ENCODE results near the gene CDC27. TPM values are rescaled to one million over a fixed set of nuclear protein-coding genes. Genes with fewer than 3 reads are reported as not detected.
"Not testable (repeated sequence)": the region's sequence is repeated elsewhere in the genome, so short reads cannot be mapped to it uniquely, and the experiment has no call there.

Gene CDC27, protein sequence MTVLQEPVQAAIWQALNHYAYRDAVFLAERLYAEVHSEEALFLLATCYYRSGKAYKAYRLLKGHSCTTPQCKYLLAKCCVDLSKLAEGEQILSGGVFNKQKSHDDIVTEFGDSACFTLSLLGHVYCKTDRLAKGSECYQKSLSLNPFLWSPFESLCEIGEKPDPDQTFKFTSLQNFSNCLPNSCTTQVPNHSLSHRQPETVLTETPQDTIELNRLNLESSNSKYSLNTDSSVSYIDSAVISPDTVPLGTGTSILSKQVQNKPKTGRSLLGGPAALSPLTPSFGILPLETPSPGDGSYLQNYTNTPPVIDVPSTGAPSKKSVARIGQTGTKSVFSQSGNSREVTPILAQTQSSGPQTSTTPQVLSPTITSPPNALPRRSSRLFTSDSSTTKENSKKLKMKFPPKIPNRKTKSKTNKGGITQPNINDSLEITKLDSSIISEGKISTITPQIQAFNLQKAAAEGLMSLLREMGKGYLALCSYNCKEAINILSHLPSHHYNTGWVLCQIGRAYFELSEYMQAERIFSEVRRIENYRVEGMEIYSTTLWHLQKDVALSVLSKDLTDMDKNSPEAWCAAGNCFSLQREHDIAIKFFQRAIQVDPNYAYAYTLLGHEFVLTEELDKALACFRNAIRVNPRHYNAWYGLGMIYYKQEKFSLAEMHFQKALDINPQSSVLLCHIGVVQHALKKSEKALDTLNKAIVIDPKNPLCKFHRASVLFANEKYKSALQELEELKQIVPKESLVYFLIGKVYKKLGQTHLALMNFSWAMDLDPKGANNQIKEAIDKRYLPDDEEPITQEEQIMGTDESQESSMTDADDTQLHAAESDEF
- polyA plus RNA-seq (2012; ENCODE audit: insufficient read depth, insufficient read length), result 75.7 TPM

DNA sequence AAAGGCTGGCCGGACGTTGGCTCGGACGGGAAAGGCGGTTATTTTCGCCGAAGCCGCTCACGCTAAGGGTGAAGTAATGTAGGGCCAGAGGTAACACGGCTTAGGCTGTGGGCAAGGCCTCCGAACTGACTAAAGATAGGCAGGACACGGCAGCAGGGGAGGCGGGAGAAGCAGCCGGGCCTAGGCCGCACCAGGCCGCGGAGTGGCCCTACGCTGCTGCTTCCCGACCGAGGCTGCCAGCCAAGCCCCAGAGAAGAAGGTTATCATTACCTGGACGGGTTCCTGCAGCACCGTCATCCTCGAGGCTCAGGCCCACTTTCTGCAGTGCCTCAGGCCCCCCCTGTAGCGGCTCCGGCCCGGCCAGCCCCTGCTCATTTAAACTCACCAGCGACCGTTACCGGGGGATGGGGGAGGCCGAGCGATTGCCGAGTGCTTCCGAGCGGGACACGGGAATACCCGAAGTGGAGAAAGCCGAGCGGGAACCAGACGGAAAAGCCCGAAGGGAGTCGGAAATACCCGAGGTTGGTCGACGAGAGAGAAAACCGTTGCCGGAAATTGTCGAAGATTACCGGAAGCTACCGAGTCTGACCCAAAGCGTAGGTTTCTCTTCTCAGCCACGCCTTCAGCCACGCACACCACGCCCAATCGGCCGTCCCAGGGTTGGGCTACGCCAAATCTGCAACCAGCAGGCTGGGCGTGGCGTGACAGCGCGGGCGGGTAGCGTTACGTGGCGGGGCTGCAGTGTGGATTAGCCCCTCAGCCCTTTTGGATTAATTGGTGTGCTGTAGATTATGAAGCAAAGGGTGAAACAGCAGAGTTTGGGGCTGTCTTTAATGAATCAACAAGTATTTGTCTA is at the start of gene CDC27:
Gene CDC27 (minus strand): TSS at position 420 of the 856 bp plus-strand sequence. CDS start 123 bp downstream, at position 297.
- H3K4me3 ChIP-seq (ENCODE audit: low read length), result peak within 1 kb of the TSS; percentile 93
- DNase-seq (ENCODE audit: low read depth, low spot score), result peak; percentile 98

DNA sequence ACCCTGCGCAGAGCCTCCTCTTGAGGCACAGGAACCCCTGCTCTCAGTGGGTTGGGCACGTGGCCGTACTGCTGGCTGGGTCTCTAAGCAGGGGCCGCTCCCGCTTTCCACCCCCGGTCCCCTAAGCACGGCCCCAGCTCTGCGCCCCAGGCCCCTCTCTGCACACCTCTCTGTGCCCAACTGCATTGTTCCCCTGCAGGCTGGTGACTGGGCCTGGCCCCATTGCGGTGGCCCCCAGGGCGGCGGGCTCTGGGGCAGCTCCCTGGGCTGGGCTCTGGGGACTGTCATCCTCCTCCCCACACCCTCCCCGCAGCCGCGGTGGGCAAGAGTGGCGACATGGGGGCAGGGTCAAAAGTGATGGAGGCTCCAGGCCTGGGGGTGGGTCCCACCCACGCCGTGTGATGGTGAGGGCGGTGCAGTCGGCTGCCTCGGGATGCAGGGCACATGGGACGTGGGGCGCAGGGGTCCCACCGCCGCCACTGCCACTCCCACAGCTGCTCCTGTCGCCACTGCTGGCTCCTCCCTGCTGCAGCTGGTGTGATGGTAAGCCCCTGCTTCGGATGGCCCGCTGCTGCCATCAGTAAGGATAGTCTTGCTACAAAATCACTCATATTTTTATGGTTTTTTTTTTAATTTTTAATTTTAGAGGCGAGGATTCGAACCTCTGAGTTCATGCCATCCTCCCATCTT is 49.4 kb upstream of the CDC27 start:
- DNase-seq (ENCODE audit: low read depth, low spot score), result no peak
- H3K4me3 ChIP-seq (ENCODE audit: low read length), result no peak overlapping the region

DNA sequence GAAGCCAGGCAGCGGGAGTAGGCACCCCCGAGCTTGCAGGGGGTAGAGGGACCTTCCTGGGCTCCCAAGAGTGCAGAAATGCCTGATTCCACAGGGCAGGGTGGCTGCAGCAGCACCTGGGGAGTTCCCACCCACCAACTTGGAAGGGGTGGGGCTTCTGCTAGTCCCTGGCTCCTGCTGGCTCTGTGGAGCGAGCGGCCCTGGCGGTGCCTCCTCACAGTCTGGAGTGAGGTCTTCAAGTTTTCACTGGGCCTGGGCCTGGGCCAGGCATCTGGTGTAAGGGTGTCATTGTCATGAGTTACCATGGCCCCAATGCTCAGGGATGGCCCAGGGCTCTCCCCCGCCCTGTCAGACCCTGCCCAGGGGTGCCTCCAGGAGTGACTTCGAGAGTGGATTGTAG is 48.7 kb upstream of the CDC27 start:
- no peak overlapping the region for H3K4me3 ChIP-seq (ENCODE audit: low read length)
- no peak for DNase-seq (ENCODE audit: low read depth, low spot score)

DNA sequence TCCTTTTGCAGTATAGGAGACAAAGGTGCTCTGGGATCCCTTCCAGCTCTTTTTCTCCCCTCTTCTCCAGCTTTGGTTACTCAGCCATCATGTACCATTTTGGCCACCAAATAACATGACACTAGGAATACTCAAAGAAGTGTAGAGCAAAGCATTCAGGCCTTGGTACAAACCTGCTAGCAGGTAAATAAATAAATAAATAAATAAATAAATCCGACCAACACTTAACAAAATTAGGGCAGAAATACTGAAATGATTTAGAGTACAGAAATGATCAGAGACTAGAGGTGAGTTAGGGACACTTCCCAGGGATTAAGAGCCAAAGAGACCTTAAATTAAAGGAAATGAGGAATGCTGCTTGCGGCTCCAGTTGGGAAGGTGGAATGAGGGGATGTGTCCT is 46.8 kb upstream of the CDC27 start:
- no peak for DNase-seq (ENCODE audit: low read depth, low spot score)

DNA sequence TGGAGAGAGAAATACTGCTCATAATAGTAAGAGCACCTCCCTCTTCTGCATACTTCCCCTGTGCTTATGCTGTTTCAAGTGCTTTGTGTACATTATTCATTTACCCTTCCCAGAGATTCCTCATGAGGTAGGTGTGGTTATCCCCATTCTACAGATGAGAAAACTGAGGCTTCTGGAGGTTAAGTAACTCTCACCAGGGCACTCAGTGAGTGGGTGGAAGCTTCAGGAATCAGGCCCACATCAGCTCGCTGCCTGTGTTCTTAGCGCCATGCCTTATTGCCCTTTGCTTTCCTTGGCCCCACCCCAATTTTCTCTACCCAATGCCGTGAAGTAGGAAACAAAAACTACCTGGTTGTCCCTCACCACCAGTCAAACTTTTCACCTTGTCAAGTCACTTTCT is 46.4 kb upstream of the CDC27 start:
- no peak for DNase-seq (ENCODE audit: low read depth, low spot score)

More for the DNA sequence above, 46.8 kb upstream of the CDC27 start:
- H3K4me3 ChIP-seq (ENCODE audit: low read length), result no peak overlapping the region

DNA sequence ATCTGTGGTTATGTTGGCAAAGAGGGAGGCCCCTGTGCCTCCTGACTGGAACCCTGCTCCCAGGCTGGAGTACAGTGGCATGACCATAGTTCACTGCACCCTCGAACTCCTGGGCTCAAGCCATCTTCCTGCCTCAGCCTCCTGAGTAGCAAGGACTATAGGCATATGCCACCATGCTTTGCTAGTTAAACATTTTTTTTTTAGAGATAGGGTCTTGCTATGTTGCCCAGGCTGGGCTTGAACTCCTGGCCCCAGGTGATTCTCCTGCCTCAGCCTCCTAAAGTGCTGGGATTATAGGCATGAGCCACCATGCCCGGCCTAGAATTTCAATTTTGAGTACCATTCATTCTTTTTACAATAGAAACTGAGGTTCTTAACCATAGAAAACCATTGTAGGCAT is 43.4 kb upstream of the CDC27 start:
- DNase-seq (ENCODE audit: low read depth, low spot score), result no peak
- H3K4me3 ChIP-seq (ENCODE audit: low read length), result no peak overlapping the region

More for the DNA sequence above, 46.4 kb upstream of the CDC27 start:
- H3K4me3 ChIP-seq (ENCODE audit: low read length), result no peak overlapping the region

DNA sequence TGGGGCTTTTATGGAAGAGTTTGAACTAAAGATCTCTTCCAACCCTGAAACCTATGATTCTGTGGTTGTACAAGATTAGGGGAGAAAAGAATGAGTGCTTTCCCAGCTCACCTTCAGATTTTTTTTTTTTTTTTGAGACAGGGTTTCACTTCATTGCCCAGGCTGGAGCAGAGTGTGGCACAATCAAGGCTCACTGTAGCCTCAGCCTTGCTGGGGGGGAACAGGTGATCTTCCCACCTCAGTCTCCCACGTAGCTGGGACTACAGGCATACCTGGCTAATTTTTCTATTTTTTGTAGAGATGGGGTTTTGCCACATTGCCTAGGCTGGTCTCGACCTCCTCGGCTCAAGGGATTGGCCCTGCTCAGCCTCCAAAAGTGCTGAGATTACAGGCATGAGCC is 42.8 kb upstream of the CDC27 start:
- no peak for DNase-seq (ENCODE audit: low read depth, low spot score)
- H3K4me3 ChIP-seq (ENCODE audit: low read length), result no peak overlapping the region

DNA sequence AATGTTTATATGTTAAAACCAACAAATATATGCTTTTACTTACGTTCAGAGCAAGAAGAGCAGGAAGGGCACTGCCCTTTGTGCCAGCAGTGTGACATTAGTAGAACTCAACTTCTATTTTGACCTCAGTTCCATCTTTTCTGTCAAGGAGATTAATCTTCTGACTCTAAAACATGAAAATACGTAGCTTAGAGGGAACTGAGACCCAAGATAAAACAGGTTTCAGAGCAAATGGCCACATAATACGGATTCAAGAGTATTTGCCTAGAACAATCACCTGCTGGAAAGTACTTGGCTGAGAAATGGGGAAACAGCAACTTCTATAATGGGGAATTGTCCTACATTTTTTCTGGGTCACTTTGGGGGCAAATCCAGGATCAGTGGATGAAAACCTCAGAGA is 42.2 kb upstream of the CDC27 start:
- DNase-seq (ENCODE audit: low read depth, low spot score), result no peak
- no peak overlapping the region for H3K4me3 ChIP-seq (ENCODE audit: low read length)

DNA sequence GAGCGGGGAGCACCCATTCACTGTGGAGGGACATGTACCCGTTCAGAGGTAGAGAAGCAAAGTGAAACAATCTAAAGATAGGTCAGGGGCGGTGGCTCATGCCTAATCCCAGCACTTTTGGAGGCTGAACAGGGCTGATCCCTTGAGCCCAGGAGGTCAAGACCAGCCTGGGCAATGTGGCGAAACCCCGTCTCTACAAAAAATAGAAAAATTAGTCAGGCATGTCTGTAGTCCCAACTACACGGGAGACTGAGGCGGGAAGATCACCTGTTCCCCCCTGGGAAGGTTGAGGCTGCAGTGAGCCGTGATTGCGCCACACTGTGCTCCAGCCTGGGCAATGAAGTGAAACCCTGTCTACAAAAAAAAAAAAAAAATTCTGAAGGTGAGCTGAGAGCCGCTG is 41.8 kb upstream of the CDC27 start:
- no peak overlapping the region for H3K4me3 ChIP-seq (ENCODE audit: low read length)
- no peak for DNase-seq (ENCODE audit: low read depth, low spot score)

DNA sequence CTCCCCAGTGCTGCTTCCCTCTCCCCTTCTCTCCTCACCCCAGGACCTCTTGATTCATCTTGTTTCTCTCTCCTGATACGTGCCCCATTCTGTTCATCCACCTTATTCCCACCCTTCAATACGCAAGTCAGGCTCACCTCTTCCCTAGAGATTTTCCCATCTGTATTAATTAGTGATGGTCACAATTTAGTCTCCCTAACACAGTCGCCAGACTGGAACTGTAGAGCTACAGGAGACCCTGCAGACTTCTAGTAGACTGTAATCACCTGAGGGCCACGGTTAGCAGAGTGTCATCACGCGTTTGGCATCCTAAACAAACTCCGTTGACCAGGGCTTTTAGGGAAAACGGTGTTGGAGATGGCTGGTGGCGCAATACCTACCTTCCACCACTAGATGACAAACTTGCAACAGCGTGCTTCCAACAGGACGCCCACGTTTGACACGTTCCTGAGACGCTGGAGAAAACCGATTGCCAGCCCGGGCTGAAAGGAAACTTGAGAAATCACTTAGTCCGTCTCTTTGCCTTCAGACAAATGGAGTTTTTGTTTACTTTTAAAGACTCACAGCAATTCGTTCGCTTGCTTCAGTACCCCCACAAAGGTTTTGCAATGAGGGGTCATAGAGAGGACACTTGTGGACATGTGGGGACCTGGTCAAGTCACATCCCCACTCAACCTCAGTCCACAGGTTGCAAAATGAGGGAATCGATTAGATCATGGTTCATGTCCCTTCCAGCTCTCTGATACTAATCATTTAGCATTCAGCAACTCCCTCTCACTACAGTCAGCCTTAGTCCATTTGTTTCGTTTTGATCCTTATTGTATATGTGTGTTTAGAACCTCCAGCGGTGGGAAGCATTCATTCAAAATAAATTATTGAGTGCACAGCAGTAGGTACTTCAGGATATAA is 40.7 kb upstream of the CDC27 start:
- peak overlapping the region; percentile 44 for H3K4me3 ChIP-seq (ENCODE audit: low read length)
- peak; percentile 86 for DNase-seq (ENCODE audit: low read depth, low spot score)

DNA sequence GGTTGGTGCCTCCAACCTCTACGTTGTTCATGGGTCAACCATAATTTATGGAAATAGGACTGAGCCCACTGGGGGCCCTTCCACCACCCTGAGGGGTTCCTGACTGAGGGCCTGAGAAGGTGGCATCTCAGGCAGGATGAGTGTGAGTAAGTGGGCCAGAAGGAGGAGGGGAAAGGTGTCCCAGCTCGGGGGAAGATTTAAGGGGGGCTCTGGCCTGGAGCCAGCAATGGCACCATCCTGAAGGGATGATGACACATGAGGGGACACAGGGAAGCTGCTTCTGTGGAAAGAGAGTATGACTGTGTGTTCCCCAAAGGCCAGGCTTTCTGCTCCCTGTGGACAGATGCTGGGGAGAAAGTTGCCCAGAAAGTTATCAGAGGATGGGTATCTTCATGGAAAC is 38.8 kb upstream of the CDC27 start:
- H3K4me3 ChIP-seq (ENCODE audit: low read length), result no peak overlapping the region
- DNase-seq (ENCODE audit: low read depth, low spot score), result no peak

DNA sequence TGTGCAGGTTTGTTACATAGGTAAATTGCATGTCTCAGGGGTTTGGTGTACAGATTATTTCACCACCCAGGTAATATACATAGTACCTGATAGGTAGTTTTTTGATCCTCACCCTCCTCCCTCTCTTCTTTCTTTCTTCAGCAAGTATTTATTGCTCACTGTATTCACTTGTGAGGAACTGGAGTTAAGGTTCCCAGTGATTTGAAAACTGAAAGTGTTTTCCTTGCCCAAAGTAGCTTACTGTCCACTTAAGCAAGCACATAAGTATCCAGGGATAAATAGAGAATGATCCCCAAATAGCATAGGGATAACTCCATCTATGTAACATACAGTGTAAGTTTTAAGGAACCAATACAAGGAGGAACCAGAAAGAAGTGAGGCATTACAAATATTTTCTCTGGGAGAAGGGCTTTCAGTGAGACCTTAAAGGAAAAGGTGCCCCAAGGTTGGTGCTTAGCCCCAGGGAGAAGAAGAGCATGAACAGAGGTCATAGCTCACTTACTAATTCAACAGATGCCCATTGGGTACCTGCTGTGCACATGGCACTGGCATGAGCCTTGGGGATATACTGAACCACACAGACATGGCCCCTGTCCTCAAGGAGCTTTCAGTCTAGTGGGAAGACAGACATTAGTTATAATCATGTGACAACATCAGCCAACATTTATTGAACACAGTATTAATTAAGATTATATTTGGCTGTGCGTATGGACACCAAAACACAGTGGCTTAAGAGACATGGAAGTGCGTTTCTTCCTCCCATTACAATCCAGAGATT is 37.0 kb upstream of the CDC27 start:
- DNase-seq (ENCODE audit: low read depth, low spot score), result no peak
- H3K4me3 ChIP-seq (ENCODE audit: low read length), result no peak overlapping the region

DNA sequence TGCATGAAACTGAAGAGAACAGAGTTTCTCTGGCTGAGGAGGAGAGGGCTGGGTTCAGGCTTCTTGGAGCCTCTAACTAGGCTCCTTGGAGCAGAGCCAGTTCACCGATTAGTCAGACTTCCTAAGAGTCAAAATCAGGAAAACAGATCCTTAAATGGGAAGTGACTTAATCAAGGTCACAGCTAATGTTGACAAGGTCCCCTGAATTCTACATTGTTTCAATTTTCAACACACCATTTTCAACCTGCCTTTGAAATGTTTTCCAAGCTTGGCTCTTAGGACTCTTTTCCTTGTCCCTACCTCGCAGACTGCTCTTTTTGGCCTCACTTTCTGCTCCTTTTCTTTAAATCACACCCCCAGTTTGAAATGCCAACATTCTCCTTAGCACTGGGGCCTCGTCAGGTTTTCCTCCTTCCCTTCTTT is 36.4 kb upstream of the CDC27 start:
- no peak overlapping the region for H3K4me3 ChIP-seq (ENCODE audit: low read length)
- no peak for DNase-seq (ENCODE audit: low read depth, low spot score)

DNA sequence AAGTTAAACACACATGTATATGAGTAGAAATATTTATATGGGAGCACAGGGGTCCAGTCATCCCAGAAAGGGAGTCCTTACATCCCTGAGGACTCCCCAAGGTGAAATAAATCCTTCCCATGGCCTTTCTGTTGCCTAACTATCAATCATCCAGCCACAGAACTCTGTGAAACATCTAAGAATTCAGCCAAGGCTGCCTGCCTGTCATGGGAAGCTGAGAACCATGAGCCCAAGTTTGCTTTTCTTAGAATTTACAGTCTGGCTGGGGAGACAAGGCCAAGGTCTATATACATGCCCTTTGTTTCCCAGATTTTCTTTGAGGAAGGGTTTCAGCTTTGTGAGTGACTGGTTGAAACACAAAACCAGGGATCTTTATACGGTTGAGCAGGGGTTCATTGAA is 35.9 kb upstream of the CDC27 start:
- no peak overlapping the region for H3K4me3 ChIP-seq (ENCODE audit: low read length)
- no peak for DNase-seq (ENCODE audit: low read depth, low spot score)

DNA sequence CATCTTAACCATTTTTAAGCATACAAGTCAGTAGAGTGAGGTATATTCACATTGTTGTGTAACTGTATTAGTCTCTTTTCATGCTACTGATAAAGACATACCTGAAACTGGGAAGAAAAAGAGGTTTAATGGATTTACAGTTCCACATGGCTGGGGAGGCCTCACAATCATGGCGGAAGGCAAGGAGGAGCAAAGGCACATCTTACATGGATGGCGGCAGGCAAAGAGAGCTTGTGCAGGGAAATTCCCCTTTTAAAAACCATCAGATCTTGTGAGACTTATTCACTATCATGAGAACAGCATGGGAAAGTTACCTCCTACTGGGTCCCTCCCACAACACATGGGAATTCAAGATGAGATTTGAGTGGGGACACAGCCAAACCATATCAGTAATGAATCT is 35.0 kb upstream of the CDC27 start:
- DNase-seq (ENCODE audit: low read depth, low spot score); H3K4me3 ChIP-seq (ENCODE audit: low read length): not testable (repeated sequence)

DNA sequence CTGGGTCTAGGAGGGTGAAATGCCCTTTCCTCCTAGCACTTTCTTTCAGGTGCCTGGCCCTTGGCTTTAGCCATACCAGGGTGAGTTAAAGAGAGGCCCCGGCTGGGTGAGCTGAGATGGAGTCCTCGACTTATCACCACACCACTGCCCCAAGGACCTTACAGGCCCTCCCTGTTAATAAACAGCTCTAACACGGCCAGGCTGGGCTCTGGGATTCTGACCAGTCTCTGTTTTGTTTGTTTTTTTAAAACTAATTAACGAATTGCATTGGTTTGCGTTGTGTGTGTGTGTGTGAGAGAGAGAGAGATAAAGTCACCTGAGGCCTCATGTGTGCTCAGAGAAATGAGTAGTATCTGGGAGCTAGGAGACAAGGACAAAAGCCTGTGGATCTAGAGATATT is 34.4 kb upstream of the CDC27 start:
- no peak overlapping the region for H3K4me3 ChIP-seq (ENCODE audit: low read length)
- DNase-seq (ENCODE audit: low read depth, low spot score), result no peak

DNA sequence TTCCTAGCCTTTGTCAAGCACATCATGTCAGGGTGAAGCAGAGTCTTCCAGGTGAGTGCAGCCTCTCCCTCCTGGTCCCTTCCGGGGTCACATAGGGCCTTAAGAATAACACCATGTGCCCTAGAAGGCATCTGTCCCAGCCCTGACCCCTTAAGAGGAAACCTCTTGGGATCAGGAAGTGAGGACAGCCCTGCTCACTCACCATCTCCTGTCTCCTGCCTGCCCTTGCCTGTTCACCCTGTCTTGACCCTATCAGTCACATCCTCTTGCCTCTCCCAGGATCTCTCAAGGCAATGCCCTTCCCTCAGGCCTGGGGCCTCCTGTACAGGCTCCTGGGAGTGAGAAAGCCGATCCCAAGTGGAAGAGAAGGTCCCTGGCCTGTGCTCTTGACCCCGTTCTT is 33.9 kb upstream of the CDC27 start:
- DNase-seq (ENCODE audit: low read depth, low spot score), result no peak
- no peak overlapping the region for H3K4me3 ChIP-seq (ENCODE audit: low read length)
